Keratinocyte (primary cell): ENCODE results near the gene TBC1D14. TPM values are rescaled to one million over a fixed set of nuclear protein-coding genes. Genes with fewer than 3 reads are reported as not detected.

Experiments
- DNase-seq: peaks from one replicate; pipeline ENCODE4 v3.0.0-alpha.2; 2011; ENCODE audit warnings: low read depth, missing footprints, low spot score
- FAIRE-seq: peaks from 2 replicates; lab custom pipeline; 2011; peaks lifted over from hg19 to GRCh38; lab: Jason Lieb, UNC
- H2AFZ ChIP-seq: 2 replicates; pipeline ENCODE4 v1.6.0; 2012; ENCODE audit warnings: low read length, control low read depth, inconsistent platforms; ENCODE audit not compliant: control insufficient read depth
- H3K27ac ChIP-seq: 2 replicates; pipeline ENCODE4 v1.5.1; 2011; ENCODE audit warnings: low read length; ENCODE audit not compliant: control insufficient read depth, insufficient read depth
- H3K27me3 ChIP-seq: 3 replicates; pipeline ENCODE4 v1.6.0; 2011; ENCODE audit warnings: low read length; ENCODE audit not compliant: control insufficient read depth, insufficient read depth; ENCODE audit errors: extremely low read depth
- H3K36me3 ChIP-seq, 2 experiments: 2 replicates in 1 of 2; 3 replicates in 1 of 2; pipeline ENCODE4 v1.5.1; 2011; ENCODE audit warnings: low read length in 2 of 2, mild to moderate bottlenecking in 1 of 2; ENCODE audit not compliant: control insufficient read depth in 2 of 2, insufficient read depth in 2 of 2; ENCODE audit errors: extremely low read depth in 1 of 2
- H3K4me1 ChIP-seq: 3 replicates; pipeline ENCODE4 v1.5.1; 2011; ENCODE audit warnings: low read length; ENCODE audit not compliant: control insufficient read depth, insufficient read depth; ENCODE audit errors: extremely low read depth
- H3K4me2 ChIP-seq: 3 replicates; pipeline ENCODE4 v1.6.0; 2011; ENCODE audit warnings: low read depth, low read length; ENCODE audit not compliant: control insufficient read depth, insufficient read depth; ENCODE audit errors: extremely low read depth
- H3K4me3 ChIP-seq, 3 experiments: fragments of 200-600 bp in 1 of 3; sonication (generic) in 1 of 3; 2 replicates in 2 of 3; 3 replicates in 1 of 3; pipeline ENCODE4 v1.5.1; 2011 to 2016; ENCODE audit warnings: low read length in 3 of 3, mild to moderate bottlenecking in 3 of 3, control low read depth in 2 of 3, inconsistent platforms in 1 of 3, low read depth in 1 of 3, mixed read lengths in 1 of 3, mixed run types in 1 of 3, moderate library complexity in 1 of 3; ENCODE audit not compliant: control insufficient read depth in 2 of 3, insufficient read depth in 2 of 3; ENCODE audit errors: extremely low read depth in 1 of 3
- H3K79me2 ChIP-seq: 2 replicates; pipeline ENCODE4 v1.6.0; 2012; ENCODE audit warnings: low read length; ENCODE audit not compliant: control insufficient read depth, insufficient read depth
- H3K9ac ChIP-seq: 3 replicates; pipeline ENCODE4 v1.6.0; 2011; ENCODE audit warnings: low read length; ENCODE audit not compliant: control insufficient read depth, insufficient read depth; ENCODE audit errors: extremely low read depth
- H3K9me1 ChIP-seq: 3 replicates; pipeline ENCODE4 v1.6.0; 2011; ENCODE audit warnings: low read length; ENCODE audit not compliant: control insufficient read depth, insufficient read depth; ENCODE audit errors: extremely low read depth
- H3K9me3 ChIP-seq: 2 replicates; pipeline ENCODE4 v1.5.1; 2012; ENCODE audit warnings: low read depth, low read length; ENCODE audit not compliant: control insufficient read depth
- H4K20me1 ChIP-seq: 3 replicates; pipeline ENCODE4 v1.6.0; 2011; ENCODE audit warnings: low read length; ENCODE audit not compliant: control insufficient read depth, insufficient read depth; ENCODE audit errors: extremely low read depth
- CTCF ChIP-seq, 3 experiments: IDR thresholded peaks in 1 of 3; conservative IDR thresholded peaks in 1 of 3; optimal IDR thresholded peaks in 1 of 3; 2 replicates in 2 of 3; 3 replicates in 1 of 3; pipeline versions ENCODE3 to v1.5.1; 2011; ENCODE audit warnings: low read length in 3 of 3, mild to moderate bottlenecking in 3 of 3, moderate library complexity in 2 of 3, control low read depth in 1 of 3, inconsistent platforms in 1 of 3; ENCODE audit not compliant: insufficient read depth in 2 of 3; ENCODE audit errors: extremely low read depth in 1 of 3
- EZH2 ChIP-seq: IDR thresholded peaks from one replicate; pipeline ENCODE4 v1.6.1; 2012; ENCODE audit warnings: inconsistent platforms, mild to moderate bottlenecking, low read length, moderate library complexity
- dilution Hi-C: fragments of 300-500 bp; cut with MboI; formaldehyde crosslinking; loops from one replicate; pipeline ENCODE4 v1.7.0; 2020; ENCODE audit warnings: low sequenced_read_pairs; ENCODE audit not compliant: extremely low pct_ligation_motif_present
- polyA plus RNA-seq, 5 experiments: library from polyadenylated mRNA; depleted of rRNA in 3 of 5; stranded (reverse) in 3 of 5; stranded (forward) in 1 of 5; unstranded in 1 of 5; fragments of >200 nt; gene quantifications; 1 replicate in 1 of 5; 2 replicates in 3 of 5; 3 replicates in 1 of 5; pipeline versions ENCODE4 v1.2.1 to v1.2.3, GENCODE V29; 2011 to 2012; ENCODE audit warnings: missing spikeins in 2 of 5, low read depth in 1 of 5, low replicate concordance in 1 of 5

Gene TBC1D14
- polyA plus RNA-seq, 1 donor (not counting 4 experiments of a cell fraction or from before 2014, with no cell fraction given) = 55.1 TPM

DNA sequence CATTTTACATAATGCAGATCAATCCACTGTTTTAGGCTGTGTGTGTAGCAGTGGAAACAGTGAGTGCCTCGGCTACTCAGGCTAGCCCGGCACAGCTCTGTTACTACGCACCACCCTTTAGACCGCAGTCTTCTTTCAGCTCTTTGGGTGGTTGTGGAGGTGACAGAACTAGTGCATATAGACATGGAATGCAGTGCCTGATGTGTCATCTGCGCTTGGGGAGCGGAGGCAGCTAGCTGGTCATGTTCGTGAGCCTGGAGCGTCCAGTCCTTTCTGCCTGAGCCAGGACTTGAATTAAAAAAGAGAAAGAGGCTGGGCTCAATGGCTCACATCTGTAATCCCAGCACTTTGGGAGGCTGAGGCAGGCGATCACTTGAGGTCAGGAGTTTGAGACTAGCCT is 4.8 kb downstream of the TBC1D14 start:
- no peaks in the 10 kb centered on the region for H3K79me2 ChIP-seq
- no peak for DNase-seq
- FAIRE-seq = no peak
- no peak overlapping the region for H3K27ac ChIP-seq
- no peaks in the 10 kb centered on the region for H3K9me3 ChIP-seq
- no peaks in the 10 kb centered on the region for H3K27me3 ChIP-seq
- dilution Hi-C loops = no loop called here
- H2AFZ ChIP-seq = no peak overlapping the region
- H4K20me1 ChIP-seq = no peaks in the 10 kb centered on the region
- H3K4me1 ChIP-seq = peaks cover 16% of the 10 kb centered on the region
- no peaks in the 10 kb centered on the region for H3K9me1 ChIP-seq
- no peak overlapping the region for H3K4me2 ChIP-seq
- H3K9ac ChIP-seq = no peak overlapping the region
- no peaks in the 10 kb centered on the region for H3K36me3 ChIP-seq
- no peak overlapping the region for H3K4me3 ChIP-seq
- TF ChIP-seq EZH2 = no peak

- Histone ChIP-seq H3K4me1 (peaks cover 13% of the 10 kb centered on the region), H3K9me3 (no peaks in the 10 kb centered on the region), H3K9me1 (no peaks in the 10 kb centered on the region), H3K9ac (no peak overlapping the region), H2AFZ (no peak overlapping the region), H4K20me1 (no peaks in the 10 kb centered on the region), H3K79me2 (no peaks in the 10 kb centered on the region), H3K4me2 (no peak overlapping the region), H3K27ac (no peak overlapping the region), H3K36me3 (no peaks in the 10 kb centered on the region), H3K4me3 (no peak overlapping the region), H3K27me3 (no peaks in the 10 kb centered on the region)
- TF ChIP-seq CTCF (optimal IDR thresholded peaks at IDR 0.05 in 1 of 3, IDR thresholded peaks at IDR 0.05 in 1 of 3, conservative IDR thresholded peaks at IDR 0.05 in 1 of 3; ENCODE audit: extremely low read depth in 1 of 3, insufficient read depth in 2 of 3, low read length in 3 of 3) (no peak), EZH2 (no peak)
- no peak for FAIRE-seq
- no peak for DNase-seq
- dilution Hi-C loops = no loop called here
Observed at GRCh38 chr4:6915041-6916005, 5.7 kb downstream of the TBC1D14 start.
